Suppressor macrophage (primary cell): ENCODE data around the gene DDAH1.
A peak's percentile ranks its signal among the peaks of the same experiment; 100 is the strongest.

Source experiments
- DNase-seq, 4 experiments: peaks; one replicate each; pipeline ENCODE4 v3.0.0-alpha.2; 2020 to 2022

Gene DDAH1

DNA sequence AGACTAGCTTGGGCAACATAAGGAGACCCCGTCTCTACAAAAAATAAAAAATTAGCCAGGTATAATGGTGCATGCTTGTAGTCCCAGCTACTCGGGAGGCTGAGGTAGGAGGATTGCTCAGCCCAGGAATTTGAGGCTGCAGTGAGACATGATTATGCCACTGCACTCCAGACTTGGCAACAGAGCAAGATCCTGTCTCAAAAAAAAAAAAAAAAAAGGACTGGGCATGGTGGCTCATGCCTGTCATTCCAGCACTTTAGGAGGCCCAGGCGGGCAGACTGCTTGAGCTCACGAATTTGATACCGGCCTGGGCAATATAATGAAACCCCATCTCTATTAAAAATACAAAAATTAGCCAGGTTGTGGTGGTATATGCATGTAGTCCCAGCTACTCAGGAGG, 141.2 kb downstream of the DDAH1 start:
- DNase-seq, result no peak

DNA sequence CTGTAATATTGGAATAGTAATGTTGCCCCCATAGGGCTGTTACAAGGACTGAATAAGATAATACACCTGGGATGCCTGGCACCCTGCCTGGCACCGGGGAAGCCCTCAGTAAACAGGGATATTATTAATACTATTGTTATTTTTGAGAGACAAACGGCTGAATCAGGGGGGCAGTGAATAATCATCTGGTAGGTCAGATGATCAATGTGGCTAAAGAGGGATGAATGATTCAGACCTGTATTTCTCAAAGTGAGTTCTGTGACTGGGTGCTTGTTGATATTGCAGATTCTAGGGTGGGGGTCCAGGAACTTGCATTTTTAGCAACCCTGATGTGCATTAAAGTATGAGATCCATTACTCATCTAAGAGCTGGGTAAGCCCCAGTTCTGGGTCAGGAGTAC, 142.3 kb downstream of the DDAH1 start:
- no peak for DNase-seq

DNA sequence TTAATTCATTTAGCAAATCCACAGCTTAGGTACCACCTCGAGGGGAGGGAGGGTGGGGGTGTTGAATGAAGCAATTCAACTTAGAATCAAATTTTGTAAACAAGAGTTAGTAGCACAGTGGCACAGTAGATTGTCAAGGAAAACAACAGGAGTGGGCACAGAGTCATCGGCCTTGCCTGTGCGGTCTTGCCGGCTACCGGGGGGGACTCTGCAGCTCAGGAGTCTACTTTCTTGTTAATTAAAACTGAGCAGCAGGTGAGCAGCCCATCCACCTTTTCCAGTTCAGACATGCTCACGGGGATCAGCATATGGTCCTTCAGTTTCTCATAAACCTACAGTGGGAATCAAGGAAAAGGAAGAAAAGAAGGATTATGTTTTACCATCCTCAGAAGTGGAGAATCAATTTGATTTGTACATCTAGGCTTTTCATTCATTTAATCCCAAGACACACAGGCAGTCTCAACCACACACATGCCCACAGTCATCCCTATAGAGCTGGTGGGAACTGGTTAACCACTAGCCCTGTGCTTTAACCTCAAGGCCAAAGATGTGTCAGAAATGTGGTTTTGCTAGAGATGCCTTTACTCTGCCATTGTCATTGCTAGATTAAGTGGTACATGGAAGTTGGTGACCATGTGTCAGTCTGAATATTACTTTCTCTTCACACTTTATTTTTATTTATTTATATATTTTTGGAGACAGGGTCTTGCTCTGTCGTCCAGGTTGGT, 143.6 kb downstream of the DDAH1 start:
- DNase-seq, result no peak

DNA sequence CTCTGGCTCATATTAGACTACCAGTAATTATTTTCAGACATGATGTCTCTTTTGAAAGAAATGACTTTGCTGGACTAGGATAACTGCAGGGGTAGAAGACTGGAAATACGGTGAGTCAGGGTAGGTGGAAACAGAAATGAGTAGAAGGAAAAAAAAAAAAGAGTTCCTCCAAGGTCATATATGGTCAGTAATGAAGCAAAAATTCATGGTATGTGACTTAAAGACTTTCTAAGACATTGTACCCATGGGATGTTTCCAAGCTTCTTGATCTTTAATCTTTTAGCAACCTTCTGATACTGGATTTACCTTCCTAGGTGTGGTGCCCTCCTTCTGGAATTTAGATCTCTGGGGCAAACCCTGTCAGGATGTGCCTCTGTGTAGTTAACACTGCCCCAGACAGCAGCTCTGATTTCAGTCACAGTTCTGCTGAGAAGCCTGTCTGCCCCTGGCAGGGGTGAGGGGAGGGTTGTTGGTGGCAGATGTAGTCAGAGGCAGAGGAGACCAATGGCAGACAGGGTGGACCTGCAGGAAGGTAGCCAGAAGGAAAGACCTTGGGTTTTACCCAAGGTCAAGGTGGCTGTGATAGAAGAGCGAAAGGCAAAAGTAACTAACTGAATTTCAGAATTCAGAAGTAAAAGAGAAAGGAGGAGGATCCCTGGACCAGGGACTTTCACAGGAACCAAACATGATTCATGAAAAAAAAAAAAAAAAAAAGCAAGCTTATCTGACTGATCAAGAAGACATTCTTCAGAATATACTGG, 144.4 kb downstream of the DDAH1 start:
- DNase-seq, result no peak

GRCh38 chr1:85319931-85320330, 145.0 kb downstream of the DDAH1 start:
- DNase-seq, result no peak

GRCh38 chr1:85319491-85319890, 145.5 kb downstream of the DDAH1 start:
- no peak for DNase-seq

- no peak for DNase-seq
Observed at GRCh38 chr1:85318217-85318616, 146.7 kb downstream of the DDAH1 start.

DNA sequence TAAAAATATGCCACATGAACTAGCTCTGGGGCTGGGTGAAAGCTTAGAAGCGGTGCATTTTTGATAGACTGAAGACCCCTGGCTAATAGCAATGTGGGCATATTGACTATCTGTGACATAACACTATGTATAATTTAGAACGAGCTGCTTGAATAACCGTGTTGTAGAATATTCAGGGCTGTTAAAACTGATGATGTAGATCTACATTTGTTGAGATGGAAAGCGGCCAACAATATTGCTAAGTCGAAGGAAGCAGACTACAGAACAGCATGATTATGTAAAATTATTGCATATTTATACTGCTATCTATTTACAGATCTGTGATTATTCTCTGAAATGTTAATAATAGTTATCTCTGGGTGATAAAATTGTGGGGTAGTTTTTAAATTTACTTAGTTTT, 147.4 kb downstream of the DDAH1 start:
- DNase-seq, result no peak

DNA sequence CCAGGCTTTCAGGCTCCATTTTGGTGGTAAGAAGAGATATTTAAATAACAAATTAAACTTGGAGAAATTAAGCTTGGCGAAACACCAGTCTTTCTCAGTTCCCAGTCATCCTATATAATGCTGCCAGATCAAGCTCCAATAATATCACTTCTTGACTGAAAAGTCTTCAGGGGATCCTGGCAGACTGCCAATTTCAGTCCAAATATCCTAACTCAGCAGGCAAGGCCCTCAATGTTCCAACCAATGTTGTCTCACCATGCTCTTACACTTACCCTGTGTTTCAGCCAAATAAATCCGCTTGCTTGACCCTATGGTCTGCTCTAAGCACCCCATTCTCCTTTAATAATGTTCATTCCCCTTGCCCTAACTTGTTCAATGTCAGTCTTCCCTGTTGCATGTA, 148.6 kb downstream of the DDAH1 start:
- no peak for DNase-seq

- DNase-seq, result no peak
Observed at GRCh38 chr1:85315789-85316188, 149.2 kb downstream of the DDAH1 start.

DNA sequence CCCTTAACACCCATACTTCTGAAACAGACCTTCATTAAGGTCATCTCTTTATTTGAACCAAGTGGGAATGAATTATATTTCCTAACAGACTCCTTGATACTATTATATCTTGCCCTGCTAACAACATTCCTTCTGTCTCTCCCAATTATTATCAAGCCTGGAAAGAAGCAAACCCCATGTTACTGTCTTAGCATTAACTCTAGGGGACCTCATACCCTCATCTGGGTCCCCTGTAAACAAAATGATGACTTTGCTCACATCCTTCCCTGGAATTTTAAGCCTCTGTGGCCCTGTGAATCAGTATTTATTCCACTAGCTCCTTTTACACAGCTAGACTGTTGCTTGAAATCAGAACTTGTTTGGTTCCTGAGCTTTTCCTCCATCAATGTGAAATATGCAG, 150.2 kb downstream of the DDAH1 start:
- no peak for DNase-seq

DNA sequence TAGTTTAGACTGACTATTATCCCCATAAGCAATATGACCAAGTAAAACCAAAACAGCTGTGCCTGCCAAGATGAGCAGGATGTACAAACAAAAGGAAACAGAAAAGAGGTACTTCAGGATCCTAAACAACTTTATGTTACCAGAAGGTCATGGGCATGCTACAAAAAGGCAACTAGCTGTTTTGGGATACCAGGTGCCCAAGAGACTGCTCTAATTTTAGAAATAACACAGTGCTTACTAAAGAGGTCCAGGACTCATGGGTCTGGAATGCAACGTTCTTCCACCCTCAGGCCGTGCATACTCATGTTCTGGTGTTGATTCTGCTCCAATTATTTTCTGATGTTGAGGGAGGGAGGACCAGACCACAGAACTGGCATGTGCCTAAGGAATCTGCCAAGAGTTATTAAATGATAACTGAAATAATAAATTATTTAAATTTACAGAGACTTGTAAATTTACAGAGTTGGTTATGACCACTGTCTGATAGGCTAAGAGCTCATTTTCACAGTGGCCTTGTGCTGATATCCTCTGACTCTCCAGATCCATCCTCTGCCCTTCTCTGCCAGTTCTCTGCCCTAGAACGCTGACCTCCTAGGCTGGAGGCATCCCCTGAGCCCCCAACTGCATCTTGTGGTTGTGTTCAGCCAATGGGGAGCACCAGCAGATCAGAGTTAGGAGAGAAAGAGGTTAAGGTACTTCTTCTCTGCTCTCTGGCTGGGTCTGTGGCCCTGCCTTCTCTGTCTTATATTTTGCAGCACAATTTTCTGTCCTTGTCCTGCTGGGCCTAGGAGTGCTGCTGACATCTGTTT, 150.9 kb downstream of the DDAH1 start:
- DNase-seq, result no peak

GRCh38 chr1:85311818-85312217, 153.1 kb downstream of the DDAH1 start:
- DNase-seq, result no peak

GRCh38 chr1:85308833-85309350, 156.1 kb downstream of the DDAH1 start:
- no peak for DNase-seq

- DNase-seq, result peak; percentile 56 to 78 (median 62)
Observed at GRCh38 chr1:85307987-85308832, 156.7 kb downstream of the DDAH1 start.

- no peak for DNase-seq
Observed at GRCh38 chr1:85306236-85306635, 158.7 kb downstream of the DDAH1 start.

DNA sequence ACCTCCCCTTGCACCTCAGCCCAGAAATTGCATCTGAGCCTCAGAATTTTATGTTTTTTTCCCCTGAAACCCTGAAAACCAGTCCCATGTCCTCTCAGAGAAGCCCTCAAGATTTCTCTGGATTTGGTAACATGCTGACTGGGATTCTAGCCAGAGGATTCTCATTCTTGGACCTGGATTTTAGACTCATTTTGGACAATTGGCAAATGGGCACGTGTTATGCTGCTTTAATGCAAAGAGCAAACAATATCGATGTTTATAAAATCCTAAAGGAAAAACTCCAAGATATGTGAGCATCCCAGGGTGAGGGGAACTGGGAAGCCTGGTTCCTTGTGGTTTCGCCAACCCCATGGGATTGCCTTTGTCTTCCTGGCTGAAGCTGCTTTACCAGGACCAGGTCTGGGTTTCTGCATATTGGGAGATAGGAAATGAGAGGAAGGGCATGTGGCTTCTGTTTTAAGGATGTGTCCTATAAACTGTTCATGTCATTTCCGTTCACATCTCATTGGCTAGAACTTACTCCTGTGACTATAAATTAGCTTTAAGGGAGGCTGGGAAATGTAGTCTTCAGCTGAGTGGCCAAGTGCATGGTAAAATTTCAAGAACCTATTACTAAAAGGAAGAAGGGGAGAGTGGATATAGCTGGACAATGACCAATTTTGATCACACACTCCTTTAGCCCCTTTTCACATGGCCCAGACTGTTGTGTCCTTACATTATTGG, 161.4 kb downstream of the DDAH1 start:
- DNase-seq, result no peak

DNA sequence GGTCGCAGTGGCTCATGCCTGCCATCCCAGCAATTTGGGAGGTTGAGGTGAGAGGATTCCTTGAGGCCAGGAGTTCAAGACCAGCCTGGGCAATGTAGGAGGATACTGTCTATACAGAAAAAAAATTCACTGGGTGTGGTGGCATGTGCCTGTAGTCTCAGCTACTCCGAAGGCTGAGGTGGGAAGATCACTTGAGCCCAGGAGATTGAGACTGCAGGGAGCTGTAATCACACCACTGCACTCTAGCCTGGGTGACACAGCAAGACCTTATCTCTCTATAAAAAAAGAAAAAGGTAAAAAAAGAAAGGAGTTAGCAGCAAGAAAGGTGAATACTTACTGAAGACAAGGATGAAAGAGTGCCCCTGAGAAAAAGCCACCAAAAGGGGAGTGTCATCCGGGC, 164.8 kb downstream of the DDAH1 start:
- no peak for DNase-seq

- no peak for DNase-seq
Observed at GRCh38 chr1:85297855-85298629, 166.9 kb downstream of the DDAH1 start.

- DNase-seq, result no peak
Observed at GRCh38 chr1:85297538-85297854, 167.5 kb downstream of the DDAH1 start.

DNA sequence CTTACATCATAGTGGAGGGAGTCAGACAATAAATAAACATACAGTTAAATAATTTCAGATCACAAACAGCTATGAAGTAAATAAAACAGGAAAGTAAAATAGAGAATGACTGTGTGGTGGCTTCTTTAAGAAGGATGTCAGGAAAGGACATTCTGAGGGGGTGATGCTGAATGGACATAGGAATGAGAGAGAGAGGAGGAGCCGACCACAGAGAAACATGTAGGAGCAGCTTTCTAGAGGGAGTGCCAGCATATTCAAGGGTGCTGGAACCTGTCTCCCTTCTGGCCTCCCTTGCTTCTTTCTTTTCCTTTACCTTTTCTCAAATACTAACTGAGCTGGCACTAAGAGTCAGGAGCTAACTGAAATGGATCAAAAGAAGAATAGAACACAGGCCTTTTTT, 168.0 kb downstream of the DDAH1 start:
- DNase-seq, result no peak
